Epithelial cell of proximal tubule (primary cell): ENCODE data around the gene OASL. TPM values are rescaled to one million over a fixed set of nuclear protein-coding genes. Genes with fewer than 3 reads are reported as not detected.
A peak's percentile ranks its signal among the peaks of the same experiment; 100 is the strongest.

Source experiments
- DNase-seq: peaks from one replicate; pipeline ENCODE4 v3.0.0-alpha.2; 2011; ENCODE audit warnings: low read depth
- H3K4me3 ChIP-seq: 2 replicates; pipeline ENCODE4 v1.5.1; 2011; ENCODE audit warnings: low read depth, mild to moderate bottlenecking, low read length
- CTCF ChIP-seq: conservative IDR thresholded peaks from 2 replicates; pipeline ENCODE4 v1.5.1; 2012; ENCODE audit warnings: low read depth, mild to moderate bottlenecking, low read length
- total RNA-seq: library from RNA; depleted of rRNA; stranded (reverse); fragments of >200 nt; gene quantifications from 2 replicates; pipeline ENCODE4 v1.2.3, GENCODE V29; 2015

Gene OASL
- total RNA-seq, 1 donor from 2014 or later = 0.12 TPM

GRCh38 chr12:121021754-121022153 lies 17.3 kb downstream of the OASL start:
- DNase-seq = no peak
- H3K4me3 ChIP-seq = no peak overlapping the region
- TF ChIP-seq CTCF = no peak

- no peak for TF ChIP-seq CTCF
- no peak for DNase-seq
Observed at GRCh38 chr12:121018860-121019617, 20.0 kb downstream of the OASL start.

GRCh38 chr12:121017966-121018491 lies 21.0 kb downstream of the OASL start:
- no peak for DNase-seq
- TF ChIP-seq CTCF = no peak
- H3K4me3 ChIP-seq = no peak overlapping the region

More at GRCh38 chr12:121018860-121019617, 20.0 kb downstream of the OASL start:
- no peak overlapping the region for H3K4me3 ChIP-seq

GRCh38 chr12:121015825-121016766 lies 22.9 kb downstream of the OASL start, which contains the start of gene C12orf43:
TSS of gene C12orf43 (minus strand) at chr12:121016487. CDS start at chr12:121016474, 13 bp downstream.
- TF ChIP-seq CTCF = no peak
- H3K4me3 ChIP-seq = peak within 1 kb of the TSS; percentile 89
- DNase-seq = peak; percentile 56

- no peak overlapping the region for H3K4me3 ChIP-seq
- no peak for DNase-seq
- TF ChIP-seq CTCF = peak; percentile 33
Observed at GRCh38 chr12:121013715-121014114, 25.3 kb downstream of the OASL start.

GRCh38 chr12:121011820-121012219 lies 27.2 kb downstream of the OASL start:
- no peak for DNase-seq
- TF ChIP-seq CTCF = no peak

More at GRCh38 chr12:121011820-121012219, 27.2 kb downstream of the OASL start:
- H3K4me3 ChIP-seq = no peak overlapping the region
